ENCODE results near the gene CTSZ. TPM values are rescaled to one million over a fixed set of nuclear protein-coding genes. Genes with fewer than 3 reads are reported as not detected.

CTSZ gene
- total and polyA plus RNA-seq, 2 of the 4 experiments (the other 2 are of a cell fraction), result 46.1 to 88.5 TPM

GRCh38 chr20:59020938-59021551, 14.0 kb upstream of the CTSZ start:
- peaks cover 3% of the 10 kb centered on the region; the same call in 1 of the 2 replicates for H3K4me1 ChIP-seq (ENCODE audit: control insufficient read depth, insufficient read depth, low read length)
- H3K9ac ChIP-seq (ENCODE audit: low read depth, low read length), result no peak overlapping the region
- no peak overlapping the region for H3K4ac ChIP-seq (ENCODE audit: low read depth, low read length)
- peaks cover 25% of the 10 kb centered on the region for H3K36me3 ChIP-seq (ENCODE audit: control insufficient read depth, insufficient read depth, low read length)
- peak overlapping the region; percentile 12; the same call in 1 of the 2 replicates for H3K27ac ChIP-seq (ENCODE audit: insufficient read depth, low read length)
- no peak overlapping the region for H2AFZ ChIP-seq (replicated peaks; ENCODE audit: low read length, poor library complexity)
- CTCF ChIA-PET, result no interaction called here
- no peaks in the 10 kb centered on the region for H3K27me3 ChIP-seq (ENCODE audit: control insufficient read depth, insufficient read depth, low read length)
- H3K9me3 ChIP-seq (ENCODE audit: control insufficient read depth, insufficient read depth, low read length), result no peaks in the 10 kb centered on the region
- no peak overlapping the region for H4K5ac ChIP-seq (ENCODE audit: low read depth, low read length)
- no peak overlapping the region for H2BK120ac ChIP-seq (ENCODE audit: low read depth, low read length)
- in situ Hi-C loops (cut with MboI; ENCODE audit: low sequenced_read_pairs), result loop anchor here (10.0 kb wide), 1 partner anchor 116 kb away; no protein-coding TSS in a partner anchor
- no peak overlapping the region for H2AK9ac ChIP-seq (replicated peaks; ENCODE audit: low read depth, low read length, poor library complexity)
- no peak for TF ChIP-seq BHLHE40 (IDR thresholded peaks at IDR 0.05; ENCODE audit: low read depth, low read length)
- TF ChIP-seq CHD1 (IDR thresholded peaks at IDR 0.05; ENCODE audit: low read depth, low read length), result 0 out of 2 replicates have a peak, but pooled peaks have one; percentile 51
- peak; percentile 44; the same call in 1 of the 2 replicates for TF ChIP-seq MAFK (IDR thresholded peaks at IDR 0.05; ENCODE audit: low read depth, low read length)
- POLR2A ChIA-PET (ENCODE audit: unreplicated experiment), result no interaction called here
- dilution Hi-C loops (cut with HindIII; ENCODE audit: low sequenced_read_pairs, unreplicated experiment), result no loop called here
- no TSS peak for BruUV-seq (replicated peaks)
- no peak overlapping the region for H3K56ac ChIP-seq (ENCODE audit: extremely low read depth, insufficient read depth, low read length)
- H4K20me1 ChIP-seq (ENCODE audit: insufficient read depth, low read length), result peaks cover 27% of the 10 kb centered on the region
- no peak overlapping the region for H4K91ac ChIP-seq (ENCODE audit: insufficient read depth, low read depth, low read length)
- H3K4me3 ChIP-seq (ENCODE audit: insufficient read depth, low read depth, low read length), result no peak overlapping the region
- ATAC-seq (ENCODE audit: low read depth) (peak; percentile 76), DNase-seq (peak; percentile 56)
- no peak overlapping the region for H2BK20ac ChIP-seq (ENCODE audit: low read depth, low read length)
- peaks cover 3 to 45% of the 10 kb centered on the region in 2 experiments; a peak in 3 of 4 replicates for H3K79me1 ChIP-seq (ENCODE audit: low read depth in 1 of 2, low read length in 2 of 2)
- peaks cover 14% of the 10 kb centered on the region for H3K9me1 ChIP-seq (ENCODE audit: insufficient read depth, low read length)
- H2BK15ac ChIP-seq (ENCODE audit: low read depth, low read length), result no peak overlapping the region
- H3K23ac ChIP-seq (ENCODE audit: low read depth, low read length), result peak overlapping the region; percentile 67; the same call in 1 of the 2 replicates
- no peak overlapping the region for H3K14ac ChIP-seq (replicated peaks; ENCODE audit: low read depth, low read length)
- intact Hi-C loops (cut with micrococcal nuclease), result no loop called here
- H3K18ac ChIP-seq (ENCODE audit: low read depth, low read length), result no peak overlapping the region
- no peak overlapping the region for H4K8ac ChIP-seq (ENCODE audit: low read depth in 2 of 2, low read length in 2 of 2)
- peak overlapping the region; percentile 68; the same call in 1 of the 2 replicates for H3K4me2 ChIP-seq (ENCODE audit: low read depth, low read length)
- no peak overlapping the region for H2AK5ac ChIP-seq (ENCODE audit: low read depth, low read length)
- H2BK5ac ChIP-seq (ENCODE audit: low read depth, low read length, poor library complexity, severe bottlenecking), result no peak overlapping the region
- WGBS, 2 experiments (ENCODE audit: extremely low coverage in 2 of 2, insufficient read length in 1 of 2), result no CpG with 5 or more reads among the region's 5 CpGs

All from IMR-90 (cell line).